Ecto neural progenitor cell (in vitro differentiated cells): ENCODE data around the gene TMEM60.
A peak's percentile ranks its signal among the peaks of the same experiment; 100 is the strongest.
"Not testable (repeated sequence)": the region's sequence is repeated elsewhere in the genome, so short reads cannot be mapped to it uniquely, and the experiment has no call there.

ENCODE experiments used
- DNase-seq: peaks from one replicate; pipeline ENCODE4 v3.0.0-alpha.2; 2018; ENCODE audit warnings: low spot score

The TMEM60 gene

GRCh38 chr7:77811516-77812289, 13.5 kb upstream of the TMEM60 start:
- no peak for DNase-seq

- DNase-seq = no peak
Measured at GRCh38 chr7:77808517-77808916, 10.3 kb upstream of the TMEM60 start.

- no peak for DNase-seq
Measured at GRCh38 chr7:77806425-77806824, 8.2 kb upstream of the TMEM60 start.

GRCh38 chr7:77802557-77803405, 4.5 kb upstream of the TMEM60 start:
- DNase-seq = no peak

- DNase-seq = no peak
Measured at GRCh38 chr7:77800730-77801129, 2.5 kb upstream of the TMEM60 start.

- DNase-seq = no peak
Measured at GRCh38 chr7:77800158-77800557, 1.9 kb upstream of the TMEM60 start.

- peak; percentile 81 for DNase-seq
Measured at GRCh38 chr7:77799078-77799964, 1.1 kb upstream of the TMEM60 start.

GRCh38 chr7:77797734-77798393, 370 bp downstream of the TMEM60 start:
- no peak for DNase-seq

GRCh38 chr7:77796960-77797359, 1.3 kb downstream of the TMEM60 start:
- no peak for DNase-seq

- no peak for DNase-seq
Measured at GRCh38 chr7:77796109-77796508, 2.1 kb downstream of the TMEM60 start.

GRCh38 chr7:77794000-77794399, 4.2 kb downstream of the TMEM60 start:
- no peak for DNase-seq

- no peak for DNase-seq
Measured at GRCh38 chr7:77791956-77792355, 6.3 kb downstream of the TMEM60 start.

GRCh38 chr7:77791336-77791735, 6.9 kb downstream of the TMEM60 start:
- no peak for DNase-seq

GRCh38 chr7:77788327-77788902, 9.8 kb downstream of the TMEM60 start:
- no peak for DNase-seq

GRCh38 chr7:77786741-77787140, 11.5 kb downstream of the TMEM60 start:
- DNase-seq = no peak

- DNase-seq = no peak
Measured at GRCh38 chr7:77786018-77786417, 12.2 kb downstream of the TMEM60 start.

- not testable (repeated sequence) for DNase-seq
Measured at GRCh38 chr7:77784426-77784825, 13.8 kb downstream of the TMEM60 start.

- no peak for DNase-seq
Measured at GRCh38 chr7:77783545-77783944, 14.7 kb downstream of the TMEM60 start.

GRCh38 chr7:77783111-77783510, 15.1 kb downstream of the TMEM60 start:
- DNase-seq = no peak

GRCh38 chr7:77782383-77782782, 15.9 kb downstream of the TMEM60 start:
- no peak for DNase-seq

GRCh38 chr7:77778535-77778934, 19.7 kb downstream of the TMEM60 start:
- no peak for DNase-seq
